ENCODE measurements around the gene PUM2.

DNA sequence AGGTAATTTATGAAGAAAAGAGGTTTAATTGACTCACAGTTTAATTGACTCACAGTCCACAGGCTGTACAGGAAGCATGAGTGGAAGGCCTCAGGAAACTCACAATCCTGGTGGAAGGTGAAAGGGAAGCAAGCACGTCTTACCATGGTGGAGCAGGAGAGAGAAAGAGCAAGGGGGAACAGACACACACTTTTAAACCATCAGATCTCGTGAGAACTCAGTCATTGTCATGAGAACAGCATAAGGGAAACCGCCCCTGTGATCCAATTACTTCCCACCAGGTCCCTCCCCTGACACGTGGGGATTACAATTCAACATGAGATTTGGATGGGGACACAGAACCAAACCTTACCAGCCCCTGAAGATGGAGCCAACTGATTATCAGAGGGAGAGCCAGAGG is 11.2 kb upstream of the PUM2 start:
- no peak for TF ChIP-seq POLR2AphosphoS5 (IDR thresholded peaks at IDR 0.05; ENCODE audit: insufficient read depth in 1 of 2, low read depth in 1 of 2)
- no peak for TF ChIP-seq CTCF (IDR thresholded peaks at IDR 0.05)

Data from vagina (tissue), 2 donors.